ENCODE results near the gene MLPH.
"Not testable (repeated sequence)": the region's sequence is repeated elsewhere in the genome, so short reads cannot be mapped to it uniquely, and the experiment has no call there.

The MLPH gene

DNA sequence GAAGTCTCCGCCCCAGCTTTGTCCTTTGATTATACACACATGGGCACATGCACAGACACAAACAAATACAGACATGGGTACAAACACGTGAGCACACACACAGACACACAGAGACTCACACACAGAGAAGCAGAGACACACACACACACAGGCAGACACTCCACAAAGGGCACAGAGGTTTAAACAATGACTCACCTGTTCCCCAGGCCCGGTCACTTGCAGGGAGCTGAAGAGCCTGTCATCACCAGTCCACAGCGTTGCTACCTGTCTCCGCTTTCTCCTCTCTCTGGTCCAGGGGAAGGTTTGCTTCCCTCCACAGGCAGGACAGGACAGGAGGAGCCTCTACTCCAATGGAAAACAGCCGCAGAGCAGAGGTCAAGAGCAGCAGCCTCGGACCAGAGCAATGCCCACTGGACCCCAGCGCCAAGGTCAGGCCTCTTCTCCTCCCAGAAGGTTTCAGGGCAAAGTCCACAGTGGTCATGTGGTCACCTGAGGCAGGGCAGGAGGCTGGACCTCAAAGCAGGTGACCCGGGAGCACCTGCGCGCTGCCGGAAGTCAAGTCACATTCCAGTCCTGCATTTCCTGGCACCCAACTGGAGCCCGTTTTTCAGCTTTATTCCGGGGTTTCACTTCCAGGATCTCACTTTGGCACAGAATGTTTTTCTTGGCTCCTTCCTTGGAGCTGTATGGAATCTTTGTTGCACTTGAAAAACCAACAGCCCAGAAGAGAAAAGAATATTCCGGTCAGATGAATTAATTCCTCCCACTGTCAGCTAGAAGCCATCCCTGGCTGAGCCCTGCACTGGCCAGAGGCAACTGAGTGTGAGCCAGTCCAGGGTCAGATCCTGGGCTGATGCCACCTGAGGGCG is 103.5 kb downstream of the MLPH start, which contains the start of gene RAB17:
RAB17 (minus strand) TSS at position 463 of the 869 bp plus-strand sequence. CDS start 4,580 bp downstream, outside the sequence.
- Histone ChIP-seq H3K36me3 (ENCODE audit: insufficient read depth, low read length) (no peaks in the 10 kb centered on the region), H3K9ac (ENCODE audit: low read depth, low read length) (no peak within 1 kb of the TSS), H3K9me3 (replicated peaks; ENCODE audit: low read length) (no peaks in the 10 kb centered on the region), H3K4me3 (ENCODE audit: low read length) (no peak within 1 kb of the TSS), H3K4me2 (ENCODE audit: low read length) (no peak within 1 kb of the TSS), H3K4me1 (ENCODE audit: control insufficient read depth, insufficient read depth, low read length) (no peaks in the 10 kb centered on the region), H3K27me3 (ENCODE audit: control insufficient read depth, insufficient read depth, low read length) (no peaks in the 10 kb centered on the region)

DNA sequence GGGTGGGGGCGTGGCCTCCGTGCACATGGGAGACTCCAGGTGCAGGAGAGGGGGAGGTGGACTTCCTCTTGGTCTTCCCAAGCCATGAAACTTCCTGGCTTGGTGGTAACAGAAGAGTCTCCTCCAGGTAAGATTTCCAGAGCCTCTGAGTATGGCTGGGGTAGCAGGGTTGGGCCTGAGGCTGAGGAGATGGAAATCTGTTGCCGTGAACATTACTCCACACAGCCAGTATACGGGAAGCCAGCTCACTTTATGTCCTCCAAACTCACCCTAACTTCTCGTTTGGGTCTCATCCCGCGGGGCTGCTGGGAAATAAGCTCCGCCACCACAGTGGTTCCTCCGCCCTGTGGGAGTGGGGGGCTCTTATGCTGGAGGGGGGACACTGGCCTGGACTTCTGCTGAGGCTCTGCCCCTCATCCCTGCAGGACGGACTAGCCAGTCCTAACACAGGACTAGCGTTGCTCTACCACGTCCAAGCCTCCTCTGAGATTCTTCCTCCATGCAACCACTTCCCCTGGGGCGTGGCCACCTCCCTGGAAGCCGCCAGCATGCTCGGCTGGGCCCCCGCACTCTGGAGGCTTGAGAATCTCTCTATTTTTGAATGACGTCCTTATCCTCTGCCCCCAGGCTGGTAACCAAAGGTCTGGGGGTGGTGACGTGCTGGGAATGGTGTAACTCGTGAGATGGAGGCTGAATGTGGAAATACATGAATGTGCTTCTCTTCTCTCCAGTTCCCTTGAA is 104.3 kb downstream of the MLPH start:
- H3K27me3 ChIP-seq (ENCODE audit: control insufficient read depth, insufficient read depth, low read length): no peaks in the 10 kb centered on the region
- H3K4me1 ChIP-seq (ENCODE audit: control insufficient read depth, insufficient read depth, low read length): no peaks in the 10 kb centered on the region
- no peaks in the 10 kb centered on the region for H3K36me3 ChIP-seq (ENCODE audit: insufficient read depth, low read length)
- no peak overlapping the region for H3K9ac ChIP-seq (ENCODE audit: low read depth, low read length)
- H3K9me3 ChIP-seq (replicated peaks; ENCODE audit: low read length): no peaks in the 10 kb centered on the region
- H3K4me3 ChIP-seq (ENCODE audit: low read length): no peak overlapping the region
- no peak overlapping the region for H3K4me2 ChIP-seq (ENCODE audit: low read length)

DNA sequence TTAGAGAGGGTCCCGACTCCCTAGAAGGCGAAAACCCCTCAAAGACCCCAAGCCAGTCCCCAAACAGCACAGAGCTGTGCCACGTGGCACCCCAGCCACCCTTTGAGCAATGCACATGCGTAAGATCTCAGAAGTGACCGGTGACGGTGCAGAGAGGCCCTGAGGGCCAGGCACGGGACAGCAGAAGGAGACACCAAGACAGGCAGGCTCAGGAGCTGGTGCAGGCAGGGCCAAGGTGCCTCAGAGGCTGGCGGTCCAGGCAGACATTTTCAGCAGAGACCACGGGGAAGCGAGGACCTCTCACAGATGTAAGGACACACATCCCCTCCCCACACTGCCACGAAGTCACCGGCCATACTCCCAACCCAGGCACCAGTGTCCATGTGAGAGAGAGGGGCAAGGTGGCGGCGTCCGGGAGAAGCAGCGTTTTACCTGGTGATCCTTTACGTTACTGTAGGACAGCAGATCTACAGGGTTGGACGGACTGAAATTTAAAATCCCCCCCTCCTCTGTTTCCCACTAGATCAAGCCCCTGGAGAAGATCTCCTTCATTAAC is 105.5 kb downstream of the MLPH start:
- Histone ChIP-seq H3K27me3 (ENCODE audit: control insufficient read depth, insufficient read depth, low read length) (no peaks in the 10 kb centered on the region), H3K4me3 (ENCODE audit: low read length) (no peak overlapping the region), H3K36me3 (ENCODE audit: insufficient read depth, low read length) (no peaks in the 10 kb centered on the region), H3K4me2 (ENCODE audit: low read length) (no peak overlapping the region), H3K9me3 (replicated peaks; ENCODE audit: low read length) (no peaks in the 10 kb centered on the region), H3K9ac (ENCODE audit: low read depth, low read length) (no peak overlapping the region), H3K4me1 (ENCODE audit: control insufficient read depth, insufficient read depth, low read length) (no peaks in the 10 kb centered on the region)

DNA sequence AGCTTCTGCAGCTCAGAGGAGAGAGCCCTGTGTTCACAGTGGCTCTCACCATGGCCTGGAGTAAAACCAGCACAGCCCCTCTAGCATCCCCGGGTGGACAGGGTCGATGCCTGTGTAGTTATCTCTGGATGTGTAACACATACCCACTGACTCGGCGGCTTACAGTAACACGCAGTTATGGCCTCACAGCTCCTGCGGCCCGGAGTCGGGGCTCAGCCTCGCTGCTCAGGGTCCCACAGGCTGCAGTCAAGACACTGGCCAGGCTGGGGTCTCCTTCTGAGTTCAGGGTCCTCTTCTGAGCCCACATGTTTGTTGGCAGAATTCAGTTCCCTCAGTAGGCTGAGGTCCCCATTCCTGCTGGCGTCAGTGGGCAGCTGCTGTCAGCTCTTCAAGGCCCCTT is 106.0 kb downstream of the MLPH start:
- no peaks in the 10 kb centered on the region for H3K27me3 ChIP-seq (ENCODE audit: control insufficient read depth, insufficient read depth, low read length)
- no peaks in the 10 kb centered on the region for H3K36me3 ChIP-seq (ENCODE audit: insufficient read depth, low read length)
- no peaks in the 10 kb centered on the region for H3K9me3 ChIP-seq (replicated peaks; ENCODE audit: low read length)

DNA sequence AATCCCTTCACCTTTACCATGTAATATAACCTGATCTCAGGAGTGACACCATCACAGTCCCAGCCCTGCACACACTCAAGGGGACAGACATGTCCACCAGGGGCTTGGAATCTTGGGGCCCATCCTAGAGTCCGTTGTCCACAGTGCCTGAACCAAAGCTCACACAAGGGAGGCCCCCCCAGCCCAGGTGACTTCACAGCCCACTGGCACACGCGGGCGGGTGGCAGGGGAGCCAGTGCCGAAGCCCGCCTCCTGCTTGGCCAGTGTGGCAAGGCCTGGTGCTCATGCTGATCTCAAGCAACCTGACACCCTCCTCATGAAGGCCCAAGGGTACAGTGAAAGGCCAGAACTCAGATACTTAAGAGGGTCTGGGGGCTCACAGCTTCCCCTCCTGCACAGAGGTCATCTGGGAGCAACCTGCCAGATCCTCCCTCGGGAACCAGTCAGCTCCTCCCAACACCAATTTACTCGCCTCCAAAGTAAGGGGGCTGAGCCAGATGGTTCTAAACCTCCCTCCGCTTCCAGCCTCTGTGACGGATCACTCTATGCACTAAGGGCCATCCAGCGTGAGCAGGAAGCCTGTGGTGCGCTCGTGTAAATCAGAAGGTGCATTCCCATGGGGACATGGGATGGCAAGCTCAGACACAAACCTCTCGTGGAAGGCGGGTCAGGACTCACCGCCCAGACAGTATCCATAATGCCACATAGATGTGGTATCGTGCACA is 106.7 kb downstream of the MLPH start:
- H3K27me3 ChIP-seq (ENCODE audit: control insufficient read depth, insufficient read depth, low read length): no peaks in the 10 kb centered on the region
- H3K9me3 ChIP-seq (replicated peaks; ENCODE audit: low read length): no peaks in the 10 kb centered on the region
- H3K36me3 ChIP-seq (ENCODE audit: insufficient read depth, low read length): no peaks in the 10 kb centered on the region
- no peaks in the 10 kb centered on the region for H3K4me1 ChIP-seq (ENCODE audit: control insufficient read depth, insufficient read depth, low read length)
- no peak overlapping the region for H3K4me2 ChIP-seq (ENCODE audit: low read length)
- H3K4me3 ChIP-seq (ENCODE audit: low read length): no peak overlapping the region
- no peak overlapping the region for H3K9ac ChIP-seq (ENCODE audit: low read depth, low read length)

More for the DNA sequence above, 106.0 kb downstream of the MLPH start:
- Histone ChIP-seq H3K4me1 (ENCODE audit: control insufficient read depth, insufficient read depth, low read length) (no peaks in the 10 kb centered on the region), H3K4me2 (ENCODE audit: low read length) (no peak overlapping the region), H3K9ac (ENCODE audit: low read depth, low read length) (no peak overlapping the region), H3K4me3 (ENCODE audit: low read length) (no peak overlapping the region)

DNA sequence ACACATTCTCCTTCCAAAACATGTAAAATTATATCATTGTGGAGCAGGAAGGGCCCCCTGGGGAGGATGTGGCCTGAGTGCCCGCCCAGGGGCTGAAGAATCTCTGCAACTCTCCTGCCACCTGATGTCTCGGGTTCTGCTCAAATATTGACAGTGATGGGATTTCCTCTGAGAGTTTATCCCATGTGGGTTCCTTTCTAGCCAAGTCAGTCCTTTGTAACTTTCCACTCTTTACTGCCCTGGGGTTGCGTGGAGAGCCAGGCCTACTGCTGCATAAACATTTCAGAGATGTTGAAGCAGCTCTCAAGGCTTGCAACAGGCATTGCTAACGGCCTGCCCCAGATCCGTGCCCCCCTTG is 107.4 kb downstream of the MLPH start:
- Histone ChIP-seq H3K9ac (ENCODE audit: low read depth, low read length) (no peak overlapping the region), H3K4me2 (ENCODE audit: low read length) (no peak overlapping the region), H3K27me3 (ENCODE audit: control insufficient read depth, insufficient read depth, low read length) (no peaks in the 10 kb centered on the region), H3K9me3 (replicated peaks; ENCODE audit: low read length) (no peaks in the 10 kb centered on the region), H3K4me3 (ENCODE audit: low read length) (no peak overlapping the region), H3K4me1 (ENCODE audit: control insufficient read depth, insufficient read depth, low read length) (no peaks in the 10 kb centered on the region), H3K36me3 (ENCODE audit: insufficient read depth, low read length) (no peaks in the 10 kb centered on the region)

DNA sequence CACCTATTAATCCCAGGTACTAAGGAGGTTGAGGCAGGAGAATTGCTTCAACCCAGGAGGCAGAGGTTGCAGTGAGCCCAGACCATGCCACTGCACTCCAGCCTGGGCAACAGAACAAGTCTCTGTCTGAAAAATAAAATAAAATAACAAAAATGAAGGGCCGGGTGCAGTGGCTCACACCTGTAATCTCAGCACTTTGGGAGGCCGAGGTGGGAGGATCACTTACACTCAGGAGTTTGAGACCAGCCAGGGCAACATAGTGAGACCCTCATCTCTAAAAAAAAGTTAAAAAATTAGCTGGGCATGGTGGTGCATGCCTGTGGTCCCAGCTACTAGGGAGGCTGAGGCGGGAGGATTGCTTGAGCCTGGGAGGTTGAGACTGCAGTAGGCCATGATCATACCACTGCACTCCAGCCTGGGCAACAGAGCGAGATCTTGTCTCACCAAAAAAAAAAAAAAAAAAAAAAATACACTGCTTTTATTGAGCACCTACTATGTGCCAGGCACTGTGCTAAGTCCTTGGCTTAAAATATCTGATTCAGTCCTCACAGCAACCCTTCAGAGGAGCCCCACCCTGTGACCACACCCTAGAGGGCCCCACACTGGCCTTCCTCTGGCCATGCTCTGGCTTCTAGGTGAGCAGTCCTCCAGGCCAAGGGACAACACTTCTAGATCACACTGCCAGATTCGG is 108.9 kb downstream of the MLPH start:
- H3K4me2 ChIP-seq (ENCODE audit: low read length); H3K9me3 ChIP-seq (replicated peaks; ENCODE audit: low read length); H3K4me3 ChIP-seq (ENCODE audit: low read length); H3K9ac ChIP-seq (ENCODE audit: low read depth, low read length); H3K27me3 ChIP-seq (ENCODE audit: control insufficient read depth, insufficient read depth, low read length); H3K36me3 ChIP-seq (ENCODE audit: insufficient read depth, low read length): not testable (repeated sequence)
- H3K4me1 ChIP-seq (ENCODE audit: control insufficient read depth, insufficient read depth, low read length): peaks cover 14% of the 10 kb centered on the region

DNA sequence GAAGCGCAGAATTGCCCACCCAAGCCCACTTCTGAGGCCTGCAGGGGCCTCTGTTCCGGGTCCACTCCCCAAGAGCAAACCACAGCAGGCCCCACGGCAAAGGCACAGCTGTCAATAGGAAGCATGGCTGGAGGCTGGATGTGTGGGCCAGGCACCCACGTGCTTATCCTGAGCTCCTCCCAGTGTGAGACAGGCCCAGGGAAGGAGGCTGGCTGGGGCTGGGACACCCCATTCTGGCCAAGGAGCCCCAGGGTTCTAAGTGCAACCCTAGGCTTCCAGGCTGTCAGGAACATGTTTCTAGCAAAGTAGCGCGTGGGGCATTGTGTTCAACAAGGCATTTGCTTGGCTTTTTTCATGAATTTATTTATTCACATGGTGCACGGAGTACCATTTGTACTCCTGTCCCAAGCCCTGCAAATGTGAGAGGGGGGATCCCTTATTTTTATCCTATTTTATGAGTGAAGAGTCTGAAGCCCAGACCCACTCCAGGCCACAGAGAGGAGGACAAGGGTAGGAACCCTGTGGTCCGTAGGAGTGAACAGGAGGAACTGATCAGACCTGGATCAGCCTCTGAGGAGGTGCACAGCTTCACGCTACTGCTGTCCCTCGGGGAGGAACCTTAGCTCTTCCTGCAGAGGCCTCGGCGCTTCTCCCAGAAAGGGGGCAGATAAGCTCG is 109.6 kb downstream of the MLPH start:
- H3K27me3 ChIP-seq (ENCODE audit: control insufficient read depth, insufficient read depth, low read length): no peaks in the 10 kb centered on the region
- no peaks in the 10 kb centered on the region for H3K9me3 ChIP-seq (replicated peaks; ENCODE audit: low read length)
- H3K36me3 ChIP-seq (ENCODE audit: insufficient read depth, low read length): no peaks in the 10 kb centered on the region
- H3K4me2 ChIP-seq (ENCODE audit: low read length): no peak overlapping the region
- H3K4me3 ChIP-seq (ENCODE audit: low read length): no peak overlapping the region
- H3K9ac ChIP-seq (ENCODE audit: low read depth, low read length): no peak overlapping the region
- peaks cover 14% of the 10 kb centered on the region for H3K4me1 ChIP-seq (ENCODE audit: control insufficient read depth, insufficient read depth, low read length)

DNA sequence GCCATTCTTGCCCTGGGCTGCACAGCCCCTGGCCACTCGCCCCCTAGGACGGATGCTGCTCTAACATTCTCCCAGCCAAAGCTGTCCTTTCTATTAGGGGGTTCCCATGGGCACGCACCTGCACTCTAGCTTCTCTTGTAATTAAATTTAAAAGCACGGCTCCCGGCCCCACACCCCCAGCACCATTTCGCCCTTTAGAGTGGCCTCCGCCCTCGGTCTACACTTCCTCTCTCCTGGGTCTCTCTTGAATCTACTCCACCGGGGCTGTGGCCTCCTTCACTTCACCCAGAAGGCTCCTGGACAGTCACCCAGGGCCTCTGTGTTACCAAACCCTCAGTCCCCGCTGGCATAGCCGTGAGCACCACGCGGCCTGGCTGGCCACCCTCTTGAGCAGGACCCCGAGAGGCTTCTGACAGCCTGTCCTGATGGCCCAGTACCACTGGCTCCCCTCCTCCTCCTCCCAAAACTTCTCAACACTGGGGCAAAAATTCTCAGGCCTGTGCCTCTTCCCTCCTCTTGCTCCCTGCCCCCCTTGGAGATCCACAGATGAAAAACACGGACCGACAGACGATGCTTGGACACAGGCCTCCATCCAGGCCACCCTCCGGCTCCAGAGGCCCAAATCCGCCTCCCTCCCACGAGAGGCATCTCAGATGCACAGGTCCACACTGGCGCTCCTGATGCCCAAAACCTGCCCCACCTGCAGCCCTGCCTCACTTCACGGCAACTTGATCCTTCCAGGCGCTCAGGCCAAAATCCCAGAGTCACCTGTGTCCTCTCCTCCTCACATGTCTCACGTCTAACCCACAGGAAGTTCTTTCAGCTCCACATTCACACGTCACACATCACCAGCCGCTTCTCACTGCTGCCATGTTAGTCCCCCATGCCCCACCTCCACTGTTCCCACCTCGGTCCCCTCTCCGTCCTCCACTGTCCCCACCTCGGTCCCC is 110.4 kb downstream of the MLPH start:
- H3K4me1 ChIP-seq (ENCODE audit: control insufficient read depth, insufficient read depth, low read length): peaks cover 14% of the 10 kb centered on the region

More for the DNA sequence above, 110.4 kb downstream of the MLPH start:
- Histone ChIP-seq H3K27me3 (ENCODE audit: control insufficient read depth, insufficient read depth, low read length) (no peaks in the 10 kb centered on the region), H3K4me2 (ENCODE audit: low read length) (no peak overlapping the region), H3K9me3 (replicated peaks; ENCODE audit: low read length) (no peaks in the 10 kb centered on the region), H3K4me3 (ENCODE audit: low read length) (no peak overlapping the region), H3K36me3 (ENCODE audit: insufficient read depth, low read length) (no peaks in the 10 kb centered on the region), H3K9ac (ENCODE audit: low read depth, low read length) (no peak overlapping the region)

Measured in skeletal muscle satellite cell (primary cell).